Measurements from ENCODE around the gene ATP11A. TPM values are rescaled to one million over a fixed set of nuclear protein-coding genes. Genes with fewer than 3 reads are reported as not detected.

Gene ATP11A
- total RNA-seq, 1 donor from 2014 or later = 211 TPM

DNA sequence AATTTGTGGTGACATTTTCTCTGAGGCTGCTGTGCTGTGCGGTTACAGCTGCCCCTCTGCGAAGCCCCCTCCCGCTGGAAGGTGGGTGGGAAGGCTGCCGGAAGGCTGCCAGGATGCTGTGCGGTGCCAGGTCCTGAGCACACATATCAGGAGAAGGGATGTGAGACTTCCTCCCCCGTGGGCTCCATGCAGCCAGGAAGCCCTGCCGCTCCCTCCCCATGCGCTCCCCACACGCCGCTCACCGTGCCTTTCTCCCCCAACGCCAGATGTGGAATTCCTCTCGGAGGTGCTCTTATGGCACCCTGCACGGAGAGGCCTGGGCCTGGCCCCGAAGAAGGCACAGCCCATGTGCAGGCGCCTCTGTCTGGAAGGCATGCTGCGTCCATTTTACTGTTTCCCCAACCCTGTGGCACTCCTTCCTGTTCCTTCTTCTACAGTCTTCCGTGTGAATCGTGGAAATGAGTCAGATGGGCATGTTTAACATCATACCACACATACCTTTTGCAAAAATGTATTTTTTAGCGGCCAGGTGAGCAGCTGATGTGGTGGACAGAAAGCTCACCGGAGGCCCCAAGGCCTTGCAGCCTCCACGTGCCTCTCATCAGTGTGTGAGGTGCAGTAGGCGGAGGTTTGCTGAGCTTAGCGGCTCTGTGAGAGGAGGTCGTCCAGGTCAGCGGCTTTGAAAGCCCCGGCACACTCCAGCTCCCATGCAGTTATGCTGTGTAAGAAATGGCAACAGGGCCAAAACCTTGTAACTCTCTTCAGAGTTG lies 88.0 kb downstream of the ATP11A start:
- Mint-ChIP-seq H3K27me3 (ENCODE audit: unreplicated experiment) (peaks cover 7% of the 10 kb centered on the region), H3K4me1 (ENCODE audit: unreplicated experiment) (peaks cover 47% of the 10 kb centered on the region), H3K9me3 (ENCODE audit: unreplicated experiment) (no peaks in the 10 kb centered on the region), H3K36me3 (ENCODE audit: low read depth, unreplicated experiment) (peaks cover 14% of the 10 kb centered on the region), H3K4me3 (ENCODE audit: unreplicated experiment) (peak overlapping the region; percentile 1), H3K27ac (ENCODE audit: unreplicated experiment) (peak overlapping the region; percentile 32)
- TF ChIP-seq, protein P1, sequence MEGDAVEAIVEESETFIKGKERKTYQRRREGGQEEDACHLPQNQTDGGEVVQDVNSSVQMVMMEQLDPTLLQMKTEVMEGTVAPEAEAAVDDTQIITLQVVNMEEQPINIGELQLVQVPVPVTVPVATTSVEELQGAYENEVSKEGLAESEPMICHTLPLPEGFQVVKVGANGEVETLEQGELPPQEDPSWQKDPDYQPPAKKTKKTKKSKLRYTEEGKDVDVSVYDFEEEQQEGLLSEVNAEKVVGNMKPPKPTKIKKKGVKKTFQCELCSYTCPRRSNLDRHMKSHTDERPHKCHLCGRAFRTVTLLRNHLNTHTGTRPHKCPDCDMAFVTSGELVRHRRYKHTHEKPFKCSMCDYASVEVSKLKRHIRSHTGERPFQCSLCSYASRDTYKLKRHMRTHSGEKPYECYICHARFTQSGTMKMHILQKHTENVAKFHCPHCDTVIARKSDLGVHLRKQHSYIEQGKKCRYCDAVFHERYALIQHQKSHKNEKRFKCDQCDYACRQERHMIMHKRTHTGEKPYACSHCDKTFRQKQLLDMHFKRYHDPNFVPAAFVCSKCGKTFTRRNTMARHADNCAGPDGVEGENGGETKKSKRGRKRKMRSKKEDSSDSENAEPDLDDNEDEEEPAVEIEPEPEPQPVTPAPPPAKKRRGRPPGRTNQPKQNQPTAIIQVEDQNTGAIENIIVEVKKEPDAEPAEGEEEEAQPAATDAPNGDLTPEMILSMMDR (IDR thresholded peaks at IDR 0.05; ENCODE audit: unreplicated experiment) = no peak
- no peak for DNase-seq (ENCODE audit: low spot score)

- peaks cover 33% of the 10 kb centered on the region for H3K4me1 Mint-ChIP-seq (ENCODE audit: unreplicated experiment)
- DNase-seq (ENCODE audit: low spot score) = no peak
- H3K27me3 Mint-ChIP-seq (ENCODE audit: unreplicated experiment) = peaks cover 5% of the 10 kb centered on the region
- H3K27ac Mint-ChIP-seq (ENCODE audit: unreplicated experiment) = peak overlapping the region; percentile 33
- no peak overlapping the region for H3K4me3 Mint-ChIP-seq (ENCODE audit: unreplicated experiment)
- peaks cover 9% of the 10 kb centered on the region for H3K36me3 Mint-ChIP-seq (ENCODE audit: low read depth, unreplicated experiment)
- H3K9me3 Mint-ChIP-seq (ENCODE audit: unreplicated experiment) = no peaks in the 10 kb centered on the region
- TF ChIP-seq, protein P1 (IDR thresholded peaks at IDR 0.05; ENCODE audit: unreplicated experiment) = no peak
Observed at GRCh38 chr13:112779856-112780604, 90.2 kb downstream of the ATP11A start.

DNA sequence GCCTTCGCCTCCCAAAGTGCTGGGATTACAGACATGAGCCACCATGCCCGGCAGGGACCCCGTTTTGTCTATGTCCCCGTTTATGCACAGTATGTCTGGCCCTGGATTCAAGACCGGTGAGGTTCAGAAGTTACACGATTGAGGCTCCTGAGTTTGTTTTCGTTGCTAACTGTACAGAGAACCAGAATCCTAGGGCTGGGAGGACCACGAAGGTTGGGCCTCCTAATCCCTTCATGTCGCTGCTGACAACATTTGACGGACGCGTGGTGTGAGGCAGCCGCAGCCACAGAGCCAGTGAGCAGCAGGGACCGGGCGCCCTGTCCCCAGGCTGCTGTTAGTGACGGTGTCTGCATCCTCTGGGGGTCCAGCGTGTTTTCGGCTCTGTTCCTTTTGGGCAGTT lies 91.4 kb downstream of the ATP11A start:
- H3K4me3 Mint-ChIP-seq (ENCODE audit: unreplicated experiment) = no peak overlapping the region
- peaks cover 30% of the 10 kb centered on the region for H3K4me1 Mint-ChIP-seq (ENCODE audit: unreplicated experiment)
- H3K36me3 Mint-ChIP-seq (ENCODE audit: low read depth, unreplicated experiment) = peaks cover 14% of the 10 kb centered on the region
- H3K9me3 Mint-ChIP-seq (ENCODE audit: unreplicated experiment) = no peaks in the 10 kb centered on the region
- peaks cover 3% of the 10 kb centered on the region for H3K27me3 Mint-ChIP-seq (ENCODE audit: unreplicated experiment)
- no peak for DNase-seq (ENCODE audit: low spot score)
- no peak overlapping the region for H3K27ac Mint-ChIP-seq (ENCODE audit: unreplicated experiment)
- TF ChIP-seq, protein P1 (IDR thresholded peaks at IDR 0.05; ENCODE audit: unreplicated experiment) = no peak

DNA sequence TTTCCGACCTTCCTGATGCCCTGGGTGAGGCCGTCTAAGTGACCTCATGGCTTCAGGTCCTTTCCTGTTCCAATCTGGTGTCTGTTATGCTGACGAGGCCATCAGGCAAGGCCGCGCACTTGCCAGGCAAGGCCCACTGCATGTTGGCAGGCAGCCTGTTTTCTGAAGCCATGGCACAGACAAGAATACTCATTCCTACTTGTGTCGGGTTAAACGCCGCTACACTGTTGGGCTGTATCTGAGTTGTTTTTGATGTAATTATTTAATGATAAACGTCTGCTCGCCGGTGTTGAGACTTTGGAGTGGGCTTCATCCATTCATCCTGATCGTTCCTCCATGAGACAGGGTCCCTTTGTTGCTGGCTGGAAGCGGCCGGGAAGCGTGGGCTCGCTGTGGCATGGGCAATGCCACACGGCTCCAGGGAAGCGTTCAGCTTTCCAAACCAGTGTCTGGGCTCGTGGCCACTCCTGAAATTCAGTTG lies 92.1 kb downstream of the ATP11A start:
- Mint-ChIP-seq H3K27me3 (ENCODE audit: unreplicated experiment) (peaks cover 3% of the 10 kb centered on the region), H3K4me1 (ENCODE audit: unreplicated experiment) (peaks cover 29% of the 10 kb centered on the region), H3K36me3 (ENCODE audit: low read depth, unreplicated experiment) (peaks cover 19% of the 10 kb centered on the region), H3K4me3 (ENCODE audit: unreplicated experiment) (no peak overlapping the region), H3K27ac (ENCODE audit: unreplicated experiment) (peak overlapping the region; percentile 71), H3K9me3 (ENCODE audit: unreplicated experiment) (no peaks in the 10 kb centered on the region)
- DNase-seq (ENCODE audit: low spot score) = no peak
- TF ChIP-seq, protein P1 (IDR thresholded peaks at IDR 0.05; ENCODE audit: unreplicated experiment) = no peak

Data from endothelial cell (in vitro differentiated cells).